OCI-M2 (cell line): ENCODE measurements around the gene DRC7.

Experiments used
- DNase-seq: peaks from one replicate; lab custom pipeline; 2025; ENCODE audit not compliant: unreplicated experiment; lab: John Stamatoyannopoulos, UW

The DRC7 gene

GRCh38 chr16:57749101-57749692 lies 54.6 kb downstream of the DRC7 start:
- DNase-seq = no peak

GRCh38 chr16:57749856-57750452 lies 55.3 kb downstream of the DRC7 start:
- DNase-seq = no peak

GRCh38 chr16:57750796-57751538 lies 56.4 kb downstream of the DRC7 start:
- DNase-seq = no peak

GRCh38 chr16:57751539-57752202 lies 57.1 kb downstream of the DRC7 start:
- no peak for DNase-seq

GRCh38 chr16:57752203-57752580 lies 57.6 kb downstream of the DRC7 start:
- no peak for DNase-seq

GRCh38 chr16:57752581-57753447 lies 58.2 kb downstream of the DRC7 start:
- no peak for DNase-seq

GRCh38 chr16:57753448-57754353 lies 59.1 kb downstream of the DRC7 start:
- DNase-seq = no peak

GRCh38 chr16:57754354-57755060 lies 59.9 kb downstream of the DRC7 start:
- no peak for DNase-seq

- no peak for DNase-seq
Measured at GRCh38 chr16:57755061-57755684, 60.6 kb downstream of the DRC7 start.

GRCh38 chr16:57755726-57756423 lies 61.3 kb downstream of the DRC7 start:
- DNase-seq = no peak

GRCh38 chr16:57756424-57757325 lies 62.1 kb downstream of the DRC7 start:
- DNase-seq = no peak

GRCh38 chr16:57757326-57757786 lies 62.8 kb downstream of the DRC7 start:
- DNase-seq = peak; percentile 23

GRCh38 chr16:57757883-57758282 lies 63.3 kb downstream of the DRC7 start:
- DNase-seq = no peak

- no peak for DNase-seq
Measured at GRCh38 chr16:57758331-57759117, 63.9 kb downstream of the DRC7 start.

GRCh38 chr16:57759131-57759530 lies 64.5 kb downstream of the DRC7 start:
- DNase-seq = no peak
